HG03175 (cell line): ENCODE measurements around the gene PARK7.
"Not testable (repeated sequence)": the region's sequence is repeated elsewhere in the genome, so short reads cannot be mapped to it uniquely, and the experiment has no call there.

Experiments
- ATAC-seq: cut with Tn5 transposase; IDR thresholded peaks from one replicate; pipeline ENCODE4 v1.9.1; 2021; ENCODE audit warnings: mild to moderate bottlenecking, moderate library complexity; ENCODE audit not compliant: unreplicated experiment

Gene PARK7

DNA sequence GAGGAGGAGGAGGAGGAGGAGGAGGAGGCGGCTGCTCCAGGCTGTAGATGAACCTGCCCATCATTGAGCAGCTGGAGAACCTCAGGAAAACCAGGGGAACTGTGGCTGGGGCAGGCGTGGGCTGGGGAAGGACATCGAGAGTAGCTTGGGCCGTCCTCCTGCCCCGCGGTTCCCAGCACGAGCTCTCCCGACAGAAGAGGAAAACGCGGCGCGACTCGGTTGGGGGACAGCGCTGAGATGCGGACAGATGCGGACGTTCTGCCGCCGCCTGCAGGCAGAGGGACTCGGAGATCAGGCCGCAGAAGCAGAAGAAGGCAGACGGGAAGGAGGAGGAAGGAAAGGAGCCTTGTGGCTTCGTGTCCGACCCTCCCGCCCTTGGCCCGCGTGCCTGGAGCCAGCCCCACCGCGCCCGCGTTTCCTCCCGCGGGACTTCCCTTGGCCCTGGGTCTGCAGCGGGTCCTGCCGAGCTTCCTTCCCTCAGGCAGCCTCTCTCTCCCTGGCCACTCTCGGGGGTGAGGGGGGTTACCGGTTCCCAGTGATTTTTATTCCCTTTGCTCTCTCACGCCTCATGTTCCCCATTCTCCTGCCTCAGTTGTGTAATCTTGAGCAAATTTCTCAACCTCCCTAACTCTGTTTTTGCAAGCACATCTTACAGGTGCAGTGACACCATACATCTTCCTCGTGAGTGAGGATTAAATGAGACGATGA, 19.1 kb upstream of the PARK7 start:
- no peak for ATAC-seq

DNA sequence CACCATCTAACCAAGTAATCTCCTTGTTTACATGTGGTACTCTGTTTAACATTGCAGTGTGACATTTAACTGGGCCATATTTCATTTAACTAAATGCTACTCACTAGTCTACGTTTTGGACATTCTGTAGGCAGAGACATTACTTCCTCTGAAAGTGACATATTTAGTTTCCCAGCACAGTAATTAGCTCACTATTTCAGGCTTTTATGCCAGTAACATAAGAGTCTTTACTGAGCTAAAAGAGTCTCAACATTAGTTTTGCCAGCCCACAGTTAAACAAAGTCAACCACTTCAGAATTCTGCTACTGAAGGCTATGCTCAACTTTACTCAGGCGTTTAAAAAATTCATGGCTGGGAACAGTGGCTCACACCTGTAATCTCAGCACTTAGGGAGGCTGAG, 18.3 kb upstream of the PARK7 start:
- no peak for ATAC-seq

DNA sequence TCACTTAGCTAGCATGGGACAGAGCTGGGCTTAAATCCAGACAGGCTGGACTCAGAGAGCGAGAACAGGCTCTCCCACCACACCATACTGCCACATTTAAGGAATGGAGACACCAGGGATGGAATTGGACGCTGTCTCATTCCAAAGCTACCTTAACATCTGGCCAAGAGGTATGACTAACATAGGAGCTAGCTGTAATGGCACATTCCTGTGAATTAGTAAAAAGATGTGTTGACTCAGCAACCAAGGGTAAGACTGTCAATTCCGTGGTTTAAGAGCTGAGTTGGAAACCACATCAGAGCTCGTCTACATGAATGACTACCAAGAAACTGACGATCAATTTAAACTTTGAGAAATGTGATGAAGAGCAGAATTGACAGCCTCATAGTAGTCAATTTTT, 12.6 kb upstream of the PARK7 start:
- no peak for ATAC-seq

DNA sequence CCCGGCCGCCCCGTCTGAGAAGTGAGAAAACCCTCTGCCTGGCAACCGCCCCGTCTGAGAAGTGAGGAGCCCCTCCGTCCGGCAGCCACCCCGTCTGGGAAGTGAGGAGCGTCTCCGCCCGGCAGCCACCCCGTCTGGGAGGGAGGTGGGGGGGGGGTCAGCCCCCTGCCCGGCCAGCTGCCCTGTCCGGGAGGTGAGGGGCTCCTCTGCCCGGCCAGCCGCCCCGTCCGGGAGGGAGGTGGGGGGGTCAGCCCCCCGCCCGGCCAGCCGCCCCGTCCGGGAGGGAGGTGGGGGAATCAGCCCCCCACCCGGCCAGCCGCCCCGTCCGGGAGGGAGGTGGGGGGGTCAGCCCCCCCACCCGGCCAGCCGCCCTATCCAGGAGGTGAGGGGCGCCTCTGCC, 8.7 kb upstream of the PARK7 start:
- ATAC-seq: not testable (repeated sequence)

DNA sequence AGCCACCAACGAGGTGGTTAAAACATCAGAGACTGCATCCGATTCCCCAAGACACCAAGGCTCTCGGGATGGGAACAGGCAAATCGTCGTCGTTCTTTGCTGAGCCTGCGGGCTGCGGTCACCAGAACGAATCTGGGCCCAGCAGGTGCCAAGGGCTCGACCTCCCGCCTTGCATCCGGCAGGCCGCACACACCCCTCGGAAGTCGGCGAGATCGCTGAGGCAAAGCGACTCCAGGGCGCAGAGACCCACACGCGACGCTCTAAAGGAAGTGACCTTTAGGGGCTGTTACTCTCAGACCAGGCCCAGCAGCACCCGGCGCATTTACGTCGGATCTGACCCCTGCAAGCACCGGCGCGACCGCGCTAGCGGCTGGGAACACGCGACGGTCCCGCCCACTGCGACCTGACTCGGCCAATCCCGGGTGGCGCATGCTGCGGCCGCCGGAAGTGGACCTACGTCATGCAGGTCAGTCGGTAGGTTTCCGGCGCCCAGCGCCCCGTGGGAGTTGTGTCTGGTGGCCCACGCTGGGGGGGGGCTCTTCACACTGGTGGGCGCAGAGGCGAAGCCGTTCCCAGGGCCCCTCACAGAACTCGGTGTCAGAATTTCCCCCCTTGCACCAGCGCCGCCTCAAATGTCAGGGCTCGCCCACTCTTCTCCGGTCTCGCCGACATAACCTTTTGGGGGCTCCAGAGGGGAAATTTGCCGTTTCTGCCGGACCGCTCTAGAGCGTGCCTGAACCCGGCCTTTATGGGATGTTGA, 7.5 kb upstream of the PARK7 start:
- peak; percentile 96 for ATAC-seq

DNA sequence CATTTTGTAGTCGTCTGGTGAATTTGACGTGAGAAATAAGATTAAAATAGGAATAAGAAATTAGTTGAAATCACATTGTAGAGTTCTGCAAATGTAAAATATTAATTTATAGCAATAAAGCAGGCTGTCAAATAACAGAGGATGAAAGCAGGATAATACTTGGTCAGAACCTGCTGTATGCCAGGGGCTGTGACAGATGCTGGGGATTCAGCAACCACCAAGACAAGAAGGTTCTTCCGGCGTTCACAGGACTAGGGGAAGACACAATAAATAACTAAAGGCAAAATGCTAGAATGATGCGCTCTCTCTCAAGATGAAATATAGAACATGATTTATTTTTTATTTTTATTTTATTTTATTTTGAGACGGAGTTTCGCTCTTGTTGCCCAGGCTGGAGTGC, 6.8 kb upstream of the PARK7 start:
- no peak for ATAC-seq

DNA sequence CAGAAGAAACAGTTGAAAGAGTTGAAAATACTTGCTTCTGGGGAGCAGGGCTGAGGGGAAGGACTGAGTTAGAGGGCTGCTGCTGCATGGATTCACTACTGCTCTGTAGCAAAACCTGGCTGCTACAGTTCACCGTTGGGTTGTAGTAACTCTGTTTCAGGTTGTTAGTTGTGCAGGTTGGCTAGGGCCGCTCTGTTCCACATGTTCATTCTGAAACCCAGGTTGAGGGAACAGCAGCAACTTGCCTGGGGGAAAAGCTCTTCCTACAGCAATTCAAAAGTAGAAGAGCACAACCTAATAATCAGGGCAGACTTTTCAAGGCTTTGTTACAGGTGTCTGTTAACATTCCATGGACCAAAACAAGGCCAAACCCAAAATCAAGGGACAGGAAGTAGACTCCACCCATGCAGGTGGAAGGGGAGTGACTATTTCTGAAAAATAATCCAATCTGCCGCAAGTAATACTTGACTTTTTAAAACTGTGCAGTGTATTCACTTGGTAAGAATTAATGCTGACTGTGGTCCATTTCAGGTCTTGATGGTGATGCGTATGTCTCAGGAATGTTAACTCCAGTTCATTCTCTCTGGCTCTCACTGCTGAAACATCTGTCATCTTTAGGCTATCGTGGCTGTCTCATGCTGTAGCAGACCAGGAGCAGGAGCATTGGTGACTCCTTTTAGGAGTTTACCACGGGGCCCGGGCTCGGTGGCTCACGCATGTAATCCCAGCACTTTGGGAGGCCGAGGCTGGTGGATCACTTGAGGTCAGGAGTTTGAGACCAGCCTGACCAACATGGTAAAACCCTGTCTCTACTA, 5.1 kb upstream of the PARK7 start:
- no peak for ATAC-seq

DNA sequence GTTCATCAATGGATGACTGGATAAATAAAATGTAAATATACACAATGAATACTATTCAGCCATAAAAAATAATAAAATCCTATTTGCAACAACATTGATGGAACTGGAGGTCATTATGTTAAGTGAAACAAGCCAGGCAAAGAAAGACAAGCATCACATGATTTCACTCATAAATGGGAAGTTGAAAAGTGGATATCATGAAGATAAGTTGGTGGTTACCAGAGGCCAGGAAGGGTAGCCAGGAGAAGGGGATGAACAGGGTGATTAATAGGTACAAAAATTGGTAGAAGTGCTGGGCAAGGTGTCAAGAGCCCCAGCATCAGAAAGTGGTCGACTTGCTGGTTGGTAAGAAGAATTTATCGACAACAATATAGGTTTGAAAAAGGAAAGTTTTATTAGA, 1.3 kb upstream of the PARK7 start:
- no peak for ATAC-seq

DNA sequence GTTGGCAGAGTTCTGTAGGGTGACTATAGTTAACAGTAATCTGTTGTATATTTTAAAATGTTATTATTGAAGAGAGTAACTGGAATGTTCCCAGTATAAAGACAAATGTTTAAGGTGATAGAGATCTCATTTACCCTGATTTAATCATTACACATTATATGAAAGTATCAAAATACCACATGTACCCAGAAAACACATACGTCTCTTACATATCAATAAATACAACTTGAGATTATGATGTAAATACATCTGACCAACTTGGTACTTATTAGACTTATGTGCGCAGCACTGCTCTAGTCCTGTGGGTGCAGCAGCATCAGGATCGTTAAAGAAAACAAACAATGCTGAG, 670 bp upstream of the PARK7 start:
- ATAC-seq: no peak

DNA sequence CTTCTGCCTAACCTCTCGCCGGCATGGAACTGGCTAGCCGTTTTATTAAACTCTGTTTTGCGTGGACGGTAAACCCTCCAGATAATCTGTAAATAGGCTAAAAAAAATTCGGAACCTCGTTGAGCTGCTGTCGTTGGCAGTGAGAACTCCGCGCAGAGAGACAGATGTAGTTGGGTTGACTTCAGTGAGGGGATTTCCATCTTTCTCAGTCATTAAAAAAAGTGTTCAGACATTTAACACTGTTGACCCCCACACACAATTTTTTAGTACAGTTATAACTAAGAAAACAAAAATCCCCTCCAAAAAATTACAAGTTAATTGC, 464 bp downstream of the PARK7 start:
- peak; percentile 7 for ATAC-seq

DNA sequence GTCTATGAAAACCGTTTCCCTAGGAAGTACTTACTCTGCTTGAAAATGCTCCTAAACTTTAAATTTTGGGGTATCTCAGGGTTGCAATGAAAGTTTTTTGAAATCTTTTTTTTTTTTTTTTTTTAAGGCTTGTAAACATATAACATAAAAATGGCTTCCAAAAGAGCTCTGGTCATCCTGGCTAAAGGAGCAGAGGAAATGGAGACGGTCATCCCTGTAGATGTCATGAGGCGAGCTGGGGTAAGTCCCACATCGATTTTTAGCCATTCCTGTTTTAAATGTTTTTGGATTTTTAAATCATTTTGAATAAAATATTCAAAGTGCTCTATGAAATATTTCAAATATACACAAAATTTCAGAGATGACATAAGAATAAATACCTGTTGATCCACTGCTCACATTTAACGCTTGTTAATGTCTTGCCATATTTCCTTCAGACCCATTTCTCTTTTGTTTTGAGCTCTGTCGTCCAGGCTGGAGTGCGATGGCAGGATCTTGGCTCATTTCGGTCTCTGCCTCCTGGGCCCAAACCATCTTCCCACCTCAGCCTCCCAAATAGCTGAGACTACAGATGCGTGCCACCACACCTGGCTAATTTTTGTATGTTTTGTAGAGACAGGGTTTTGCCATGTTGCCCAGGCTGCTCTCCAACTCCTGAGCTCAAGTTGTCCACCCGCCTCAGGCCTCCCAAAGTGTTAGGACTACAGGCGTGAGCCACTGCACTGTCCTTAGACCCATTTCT, 1.3 kb downstream of the PARK7 start:
- no peak for ATAC-seq

DNA sequence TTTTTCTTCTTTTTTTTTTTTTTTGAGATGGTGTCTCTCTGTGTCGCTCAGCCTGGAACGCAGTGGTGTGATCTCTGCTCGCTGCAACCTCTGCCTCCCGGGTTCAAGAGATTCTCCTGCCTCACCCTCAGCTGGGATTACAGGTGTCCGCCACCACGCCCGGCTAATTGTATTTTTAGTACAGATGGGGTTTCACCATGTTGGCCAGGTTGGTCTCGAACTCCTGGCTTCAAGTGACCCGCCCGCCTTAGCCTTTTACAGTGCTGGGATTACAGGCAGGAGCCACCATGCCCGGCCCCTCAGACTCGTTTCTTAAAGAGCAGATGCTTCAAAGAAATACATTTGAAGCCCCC, 1.8 kb downstream of the PARK7 start:
- ATAC-seq: not testable (repeated sequence)

DNA sequence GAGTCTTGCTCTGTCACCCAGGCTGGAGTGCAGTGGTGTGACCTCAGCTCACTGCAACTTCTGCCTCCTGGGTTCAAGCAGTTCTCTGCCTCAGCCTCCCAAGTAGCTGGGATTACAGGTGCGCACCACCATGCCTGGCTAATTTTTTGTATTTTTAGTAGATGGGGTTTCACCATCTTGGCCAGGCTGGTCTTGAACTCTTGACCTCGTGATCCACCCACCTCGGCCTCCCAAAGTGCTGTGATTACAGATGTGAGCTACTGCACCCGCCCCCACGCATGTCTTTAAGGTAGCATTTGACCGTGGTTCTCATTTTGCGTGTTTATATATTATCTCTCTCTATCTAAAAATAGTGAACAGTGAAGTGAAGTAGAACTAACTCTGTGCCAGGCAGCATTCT, 2.3 kb downstream of the PARK7 start:
- not testable (repeated sequence) for ATAC-seq

DNA sequence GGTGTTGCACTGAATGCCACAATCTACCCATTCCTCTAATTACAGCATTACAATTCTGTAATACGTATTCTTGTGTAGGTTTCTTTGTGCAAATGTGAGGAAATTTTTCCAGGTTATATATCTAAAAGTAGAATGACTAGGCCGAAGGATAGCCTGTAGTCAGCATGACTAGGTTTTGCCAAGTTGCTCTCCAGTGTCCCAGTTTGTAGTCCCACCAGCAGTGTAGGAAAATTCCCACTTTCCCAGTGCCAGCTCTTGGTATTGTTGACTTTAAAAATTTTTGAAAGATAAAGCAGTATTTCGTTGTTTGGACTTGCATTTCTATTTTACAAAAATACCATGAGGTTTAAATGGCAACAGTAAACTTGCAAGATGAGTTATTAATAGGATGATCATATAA, 3.0 kb downstream of the PARK7 start:
- ATAC-seq: no peak

DNA sequence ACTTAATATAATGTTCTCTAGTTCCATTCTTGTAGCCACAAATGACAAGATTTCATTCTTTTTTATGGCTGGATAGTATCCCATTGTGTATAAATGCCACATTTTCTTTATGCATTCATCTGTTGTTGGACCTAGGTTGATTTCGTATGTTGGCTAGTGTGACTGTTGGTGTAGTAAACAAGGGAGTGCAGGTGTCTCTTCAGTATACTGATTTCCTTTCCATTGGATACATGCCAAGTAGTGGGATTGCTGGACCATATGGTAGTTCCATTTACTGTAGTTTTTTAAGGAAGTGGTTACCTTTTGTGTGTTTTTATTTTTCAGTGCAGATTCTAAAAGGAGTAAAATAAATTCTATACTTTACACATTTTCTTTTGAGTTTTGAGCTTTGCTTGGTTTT, 5.7 kb downstream of the PARK7 start:
- ATAC-seq: no peak

DNA sequence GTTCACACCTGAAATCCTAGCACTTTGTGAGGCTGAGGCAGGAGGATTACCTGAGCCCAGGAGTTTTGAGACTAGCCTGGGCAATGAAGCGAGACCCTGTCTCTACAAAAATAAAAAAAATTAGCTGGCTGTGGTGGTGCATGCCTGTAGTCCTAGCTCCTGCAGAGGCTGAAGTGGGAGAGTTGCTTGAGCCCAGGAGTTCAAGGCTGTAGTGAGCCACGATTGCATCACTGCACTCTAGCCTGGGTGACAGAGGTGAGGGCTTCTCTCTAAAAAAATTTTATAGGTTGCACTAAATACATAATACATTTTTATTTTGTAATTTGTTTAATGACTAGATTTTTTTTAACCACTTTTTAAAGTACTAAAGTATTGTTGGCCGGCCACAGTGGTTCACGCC, 6.1 kb downstream of the PARK7 start:
- no peak for ATAC-seq

DNA sequence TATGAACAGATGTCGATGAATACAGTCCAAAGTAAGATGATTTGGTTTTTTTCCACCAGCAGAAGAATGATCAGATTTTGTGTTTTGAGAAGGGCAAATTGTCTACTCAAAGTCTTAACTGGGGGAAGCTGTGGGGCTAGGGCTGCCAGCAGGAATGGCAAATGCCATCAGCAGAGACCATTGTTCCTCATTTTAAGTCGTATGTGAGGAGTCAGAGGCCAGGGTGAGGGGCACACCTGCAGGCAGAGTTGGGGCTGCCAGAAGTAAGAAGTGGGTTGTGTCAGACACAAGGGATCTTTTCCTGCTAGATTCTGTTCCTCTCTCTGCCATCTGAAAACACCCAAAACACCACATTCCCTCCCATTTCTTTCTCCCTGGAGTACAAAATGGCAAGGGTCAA, 8.7 kb downstream of the PARK7 start:
- no peak for ATAC-seq

DNA sequence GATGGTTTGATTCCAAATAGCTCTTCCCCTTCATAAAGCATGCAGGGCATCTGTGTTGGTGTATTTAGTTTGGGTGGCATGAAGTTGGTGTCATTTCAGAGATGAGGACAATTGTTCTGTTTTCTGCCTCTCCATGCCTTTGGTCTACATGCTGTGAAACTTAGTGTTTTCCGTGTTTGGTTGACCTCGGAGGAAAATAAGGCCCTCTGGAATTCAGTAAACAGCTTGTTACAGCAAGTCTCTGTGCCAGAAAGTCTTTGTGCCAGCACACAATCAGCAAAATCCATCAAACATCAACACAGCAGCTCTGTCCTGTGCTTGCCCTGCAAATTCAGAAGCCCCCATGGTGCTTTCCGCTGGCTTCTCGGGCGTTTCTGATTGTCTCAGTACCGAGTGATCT, 9.5 kb downstream of the PARK7 start:
- ATAC-seq: no peak

DNA sequence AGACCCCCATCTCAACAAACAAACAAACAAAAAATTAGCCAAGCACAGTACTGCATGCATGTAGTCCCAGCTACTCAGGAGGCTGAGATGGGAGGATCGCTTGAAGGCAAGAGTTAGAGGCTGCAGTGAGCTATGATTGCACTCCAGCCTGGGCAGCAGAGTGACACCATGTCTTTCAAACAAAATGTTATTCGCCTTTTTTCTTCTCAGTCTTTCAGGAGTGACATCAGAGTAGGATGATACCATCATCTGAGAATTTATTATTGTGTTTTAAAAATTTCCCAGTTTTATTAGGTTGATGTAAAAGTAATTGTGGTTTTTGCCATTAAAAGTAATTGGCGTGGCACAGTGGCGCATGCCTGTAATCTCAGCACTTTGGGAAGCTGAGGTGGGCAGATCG, 10.8 kb downstream of the PARK7 start:
- no peak for ATAC-seq

DNA sequence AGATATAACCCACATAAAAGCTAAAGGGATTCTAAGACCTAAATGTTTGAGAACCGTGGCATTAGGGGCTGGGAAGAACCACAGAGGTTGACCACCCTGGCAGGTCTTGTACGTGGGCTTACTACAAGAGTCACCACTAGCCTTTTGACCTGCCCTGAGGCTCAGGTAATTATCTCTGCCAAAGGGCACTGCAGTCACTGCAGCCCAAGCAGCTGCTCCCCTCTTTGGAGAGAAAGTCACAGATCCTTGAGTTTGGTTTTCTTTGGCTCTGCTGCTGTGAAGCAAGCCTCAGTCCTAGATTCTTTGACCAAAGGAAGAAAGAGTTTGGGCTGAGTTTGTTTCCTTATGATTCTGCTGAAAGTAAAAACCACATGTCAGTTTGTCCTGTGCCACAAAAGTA, 11.6 kb downstream of the PARK7 start:
- no peak for ATAC-seq

DNA sequence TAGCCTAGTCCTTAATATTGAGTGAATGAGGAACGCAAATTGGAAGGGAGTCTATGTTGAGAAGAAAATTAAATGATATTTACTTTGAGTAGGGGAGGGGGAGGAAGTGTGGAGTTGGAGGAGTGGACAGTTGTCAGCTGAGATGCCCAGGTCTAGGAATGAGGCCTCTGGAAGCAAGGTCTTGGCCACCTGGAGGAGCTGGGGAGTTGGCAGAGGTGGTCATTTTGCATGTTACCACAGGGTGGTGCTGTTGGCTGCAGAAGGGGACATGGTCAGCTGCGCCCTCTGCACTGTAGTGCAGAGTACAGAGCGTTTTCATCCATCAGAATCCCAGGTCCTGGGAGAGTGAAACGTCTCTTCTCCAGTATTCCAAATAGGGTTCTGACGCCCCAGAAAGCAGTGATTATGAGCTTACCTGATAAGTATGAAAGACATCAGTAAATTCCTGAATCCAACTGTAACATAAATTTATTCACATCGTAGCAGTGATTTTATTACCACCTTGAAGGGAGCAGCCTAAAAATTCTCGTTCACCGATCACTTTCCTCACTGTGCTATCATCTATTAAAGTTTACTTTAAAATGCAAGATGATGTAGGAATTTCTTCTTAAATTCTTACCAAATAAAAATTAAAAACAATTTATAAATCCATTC, 13.8 kb downstream of the PARK7 start:
- ATAC-seq: no peak
